ENCODE measurements around the gene OTX1.
"Not testable (repeated sequence)": the region's sequence is repeated elsewhere in the genome, so short reads cannot be mapped to it uniquely, and the experiment has no call there.

The OTX1 gene

GRCh38 chr2:63059793-63060471 lies 9.3 kb downstream of the OTX1 start:
- no peak for DNase-seq

GRCh38 chr2:63060472-63060991 lies 9.9 kb downstream of the OTX1 start:
- DNase-seq = no peak

- no peak for DNase-seq
These were observed 13.6 kb downstream of the OTX1 start for GRCh38 chr2:63064197-63064596.

GRCh38 chr2:63064661-63065060 lies 14.0 kb downstream of the OTX1 start:
- DNase-seq = no peak

GRCh38 chr2:63066265-63066664 lies 15.6 kb downstream of the OTX1 start:
- DNase-seq = no peak

DNA sequence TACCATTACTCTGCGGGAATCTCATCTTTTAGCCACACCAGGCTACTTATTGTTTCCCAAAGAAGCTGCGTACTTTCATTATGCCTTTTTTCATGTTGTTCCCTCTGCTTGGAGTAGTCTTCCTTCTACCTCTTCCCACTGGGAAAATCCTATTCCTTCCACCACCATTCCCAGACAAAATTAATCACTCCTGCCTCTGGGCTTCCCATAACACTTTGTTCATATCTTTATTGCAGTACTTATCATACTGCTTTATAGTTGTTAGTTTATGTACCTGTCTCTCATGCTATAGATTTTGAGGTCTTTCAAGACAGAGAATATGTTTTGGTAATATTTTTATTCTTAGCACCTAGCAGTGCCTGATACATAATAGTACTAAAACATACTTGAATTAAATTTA lies 16.2 kb downstream of the OTX1 start:
- DNase-seq = no peak

- DNase-seq = no peak
These were observed 21.0 kb downstream of the OTX1 start for GRCh38 chr2:63071664-63072063.

GRCh38 chr2:63073994-63074393 lies 23.4 kb downstream of the OTX1 start:
- DNase-seq = no peak

DNA sequence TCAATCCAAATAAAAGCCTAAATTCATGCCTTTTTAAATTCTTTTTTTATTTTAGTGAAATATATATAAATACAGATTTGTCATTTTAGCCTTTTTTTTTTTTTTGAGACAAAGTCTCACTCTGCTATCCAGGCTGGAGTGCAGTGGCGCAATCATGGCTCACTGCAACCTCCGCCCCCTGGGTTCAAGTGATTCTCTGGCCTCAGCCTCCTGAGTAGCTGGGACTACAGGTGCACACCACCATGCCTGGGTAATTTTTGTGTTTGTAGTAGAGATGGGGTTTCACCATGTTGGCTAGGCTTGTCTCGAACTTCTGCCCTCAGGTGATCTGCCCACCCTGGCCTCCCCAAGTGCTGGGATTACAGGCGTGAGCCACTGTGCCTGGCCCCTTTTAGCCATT lies 23.8 kb downstream of the OTX1 start:
- DNase-seq = not testable (repeated sequence)

DNA sequence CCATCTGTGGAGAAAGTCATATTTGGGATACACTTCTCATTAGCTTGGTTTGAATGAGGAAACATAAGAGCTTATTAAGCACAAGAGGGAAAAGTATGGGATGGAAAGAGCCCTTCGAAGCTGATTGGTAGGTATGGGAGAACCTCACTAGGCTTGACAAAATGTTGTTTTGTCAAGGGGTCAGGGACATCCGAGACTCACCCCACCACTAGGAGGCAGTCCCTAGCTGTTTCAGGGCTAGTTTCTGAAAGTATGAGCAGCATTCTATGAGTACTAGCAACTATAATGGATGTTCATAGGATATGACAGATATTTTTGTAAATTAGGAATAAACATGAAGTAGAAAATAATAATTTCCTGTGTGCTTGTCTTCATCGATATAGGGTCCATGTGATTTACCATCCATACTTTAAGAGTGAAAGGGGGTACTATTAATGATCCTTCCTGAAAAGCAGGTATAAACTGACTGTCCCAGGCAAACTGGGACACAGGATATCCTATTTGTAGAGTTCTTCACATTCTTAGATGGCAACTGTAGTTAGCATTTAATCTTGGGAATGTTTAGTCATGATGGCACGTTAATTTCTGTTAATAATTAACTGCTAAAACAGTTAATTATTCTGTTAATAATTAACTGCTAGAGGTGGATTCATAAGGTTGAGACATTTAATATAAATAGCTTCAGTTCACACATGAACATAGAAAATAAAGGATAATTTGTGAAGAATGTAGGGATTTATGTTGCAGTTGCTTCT lies 28.4 kb downstream of the OTX1 start:
- no peak for DNase-seq

DNA sequence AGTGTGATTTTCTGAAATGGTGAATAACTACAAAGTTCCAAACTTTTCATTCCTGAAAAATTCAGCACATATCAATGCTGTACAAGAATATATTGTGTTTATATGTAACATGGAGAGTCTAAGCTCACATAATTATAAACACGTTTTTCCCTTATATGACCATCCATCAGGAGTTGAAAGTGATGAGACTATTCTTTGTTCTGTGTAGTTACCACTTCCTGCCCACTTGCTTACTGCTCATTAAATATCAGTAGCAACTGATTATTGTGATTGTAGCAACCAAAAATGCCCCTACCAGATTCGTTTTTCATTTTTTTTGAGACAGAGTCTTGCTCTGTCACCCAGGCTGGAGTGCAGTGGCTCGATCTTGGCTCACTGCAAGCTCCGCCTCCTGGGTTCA lies 30.8 kb downstream of the OTX1 start:
- DNase-seq = no peak

DNA sequence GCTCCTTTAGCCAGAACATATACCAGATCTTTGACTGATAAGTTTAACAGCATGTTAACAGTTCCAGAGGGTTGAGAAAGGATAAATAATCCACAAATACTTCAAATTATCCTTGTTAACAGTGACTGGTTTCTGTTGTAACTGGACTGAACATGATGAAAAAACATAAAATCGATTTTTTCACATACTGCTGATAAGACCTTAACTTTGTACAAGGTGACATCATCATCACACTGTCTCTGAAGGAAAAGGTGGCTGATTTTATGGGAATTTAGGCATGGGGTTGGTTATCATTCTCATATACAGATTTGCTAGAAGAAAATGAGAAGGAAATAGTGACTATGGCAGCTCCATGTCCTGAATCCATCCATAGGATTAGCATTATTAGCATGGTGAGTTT lies 36.1 kb downstream of the OTX1 start:
- DNase-seq = no peak

DNA sequence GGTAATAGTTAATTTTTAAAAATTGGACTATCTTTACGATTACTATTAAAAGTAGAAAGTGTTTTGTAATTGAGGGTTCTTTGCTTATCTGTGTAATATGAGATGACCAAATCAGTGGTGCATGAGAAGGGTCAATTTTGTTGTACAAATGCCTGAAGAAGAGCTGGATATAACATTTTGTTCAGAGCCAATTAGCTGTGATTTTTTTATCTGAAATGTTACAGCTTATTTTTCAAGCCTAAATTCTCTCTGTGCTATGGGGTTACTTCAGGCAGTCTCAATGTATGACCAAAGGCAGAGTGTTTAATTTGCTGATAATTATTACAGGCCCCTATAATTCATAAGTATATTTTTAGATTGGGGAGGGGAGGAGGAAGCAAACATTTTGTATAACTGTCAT lies 41.8 kb downstream of the OTX1 start:
- DNase-seq = no peak

GRCh38 chr2:63092857-63093256 lies 42.2 kb downstream of the OTX1 start:
- no peak for DNase-seq

DNA sequence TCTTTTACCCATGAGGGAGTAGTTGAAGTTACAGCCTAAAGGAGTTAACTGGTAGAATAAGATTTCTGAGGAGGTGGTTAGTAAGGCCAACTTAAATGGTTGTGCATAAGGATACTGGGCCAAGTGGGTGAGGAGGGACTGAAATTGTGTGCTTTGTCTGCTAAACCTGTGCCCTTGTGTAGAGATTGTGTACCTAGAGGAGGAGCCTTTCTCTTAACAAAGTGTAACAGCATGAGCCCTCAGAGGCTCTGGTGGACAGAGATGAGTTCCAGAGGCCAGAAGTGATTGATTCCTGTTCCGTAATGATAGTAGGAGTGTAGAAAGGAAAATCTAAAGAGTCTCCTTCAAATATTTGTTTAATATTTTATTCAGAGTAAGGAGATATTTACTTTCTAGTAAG lies 42.9 kb downstream of the OTX1 start:
- no peak for DNase-seq

DNA sequence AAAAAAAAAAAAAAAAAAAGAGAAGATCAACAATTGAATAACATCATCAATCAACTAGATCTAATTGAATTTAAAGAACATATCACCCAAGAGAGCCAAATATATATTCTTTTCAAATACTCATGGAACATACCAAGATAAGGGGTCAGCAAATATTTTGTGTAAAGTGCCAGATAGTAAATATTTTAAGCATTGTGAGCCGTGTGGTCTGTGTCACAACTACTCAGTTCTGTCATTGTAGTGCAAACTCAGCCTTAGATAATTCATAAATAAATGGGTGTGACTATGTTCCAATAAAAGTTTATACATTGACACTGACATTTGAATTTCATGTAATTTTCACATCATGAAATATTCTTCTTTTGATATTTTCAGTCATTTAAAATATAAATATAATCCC lies 45.9 kb downstream of the OTX1 start:
- no peak for DNase-seq

DNA sequence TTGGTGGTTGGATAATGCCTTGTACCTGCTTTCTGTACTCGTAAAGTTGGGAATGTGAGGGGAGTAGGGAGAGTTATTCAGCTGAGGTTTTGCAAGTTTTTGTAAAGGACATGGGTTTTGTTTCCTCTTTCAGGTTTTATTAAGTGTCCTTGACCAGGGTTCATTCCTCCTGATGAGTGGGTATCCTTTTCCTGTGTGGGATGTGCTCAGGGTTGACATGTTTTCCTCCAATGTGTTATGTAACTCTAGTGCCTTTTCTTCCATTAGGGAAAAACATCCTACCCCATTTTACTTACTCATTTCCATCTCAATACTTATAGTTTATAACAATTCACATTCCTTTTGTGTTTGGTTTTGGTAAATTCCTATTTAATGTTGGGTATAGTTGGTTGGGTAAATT lies 48.4 kb downstream of the OTX1 start:
- no peak for DNase-seq

DNA sequence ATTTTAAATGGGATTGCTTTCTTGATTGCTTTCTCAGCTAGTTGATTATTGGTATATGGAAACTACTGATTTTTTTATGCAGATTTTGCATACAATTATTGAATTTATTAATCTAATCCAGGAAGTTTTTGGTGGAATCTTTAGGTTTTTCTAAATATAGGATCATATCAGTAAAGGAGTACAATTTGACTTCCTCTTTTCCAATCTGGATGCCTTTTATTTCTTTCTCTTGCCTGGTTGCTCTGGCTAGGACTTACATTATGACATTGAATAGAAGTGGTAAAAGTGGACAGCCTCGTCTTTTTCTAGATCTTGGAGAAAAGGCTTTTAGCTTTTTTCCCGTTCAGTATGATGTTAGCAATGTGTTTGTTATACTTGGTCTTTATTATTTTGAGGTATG lies 51.3 kb downstream of the OTX1 start:
- DNase-seq = no peak

- DNase-seq = no peak
These were observed 53.9 kb downstream of the OTX1 start for GRCh38 chr2:63104482-63104881.
